PFSK-1 (cell line): Measurements from ENCODE around the gene JUNB.

ENCODE experiments used
- FOXP2 ChIP-seq: optimal IDR thresholded peaks from 2 replicates; pipeline ENCODE3; 2011; ENCODE audit warnings: borderline replicate concordance, control low read depth, inconsistent platforms; ENCODE audit not compliant: insufficient read depth; ENCODE audit errors: extremely low read length, extremely low read depth
- POLR2AphosphoS5 ChIP-seq: IDR thresholded peaks from 2 replicates; pipeline ENCODE4 v1.6.1; 2012; ENCODE audit warnings: low read depth, mild to moderate bottlenecking, control low read depth, low read length, moderate library complexity
- REST ChIP-seq, 2 experiments: IDR thresholded peaks; 2 replicates each; pipeline versions ENCODE4 v1.6.1 to v1.8.0; 2011 to 2012; ENCODE audit warnings: low read depth in 2 of 2, low read length in 2 of 2, control low read depth in 1 of 2, inconsistent platforms in 1 of 2, mild to moderate bottlenecking in 1 of 2, moderate library complexity in 1 of 2; ENCODE audit not compliant: insufficient read depth in 1 of 2
- SIN3A ChIP-seq: IDR thresholded peaks from 2 replicates; pipeline ENCODE4 v1.6.1; 2012; ENCODE audit warnings: mild to moderate bottlenecking, low read length, moderate library complexity, borderline replicate concordance; ENCODE audit not compliant: insufficient read depth
- TAF1 ChIP-seq: IDR thresholded peaks from 2 replicates; pipeline ENCODE4 v1.6.1; 2012; ENCODE audit warnings: low read length, control low read depth, borderline replicate concordance; ENCODE audit not compliant: insufficient read depth

JUNB gene

GRCh38 chr19:12757544-12758274 is 33.6 kb upstream of the JUNB start:
- TF ChIP-seq FOXP2 (no peak), SIN3A (no peak), TAF1 (no peak), REST (IDR thresholded peaks at IDR 0.05; ENCODE audit: insufficient read depth in 1 of 2, low read depth in 2 of 2, low read length in 2 of 2) (no peak), POLR2AphosphoS5 (no peak)

GRCh38 chr19:12759686-12760085 is 31.6 kb upstream of the JUNB start:
- no peak for TF ChIP-seq POLR2AphosphoS5
- TF ChIP-seq REST (IDR thresholded peaks at IDR 0.05; ENCODE audit: insufficient read depth in 1 of 2, low read depth in 2 of 2, low read length in 2 of 2), result no peak
- no peak for TF ChIP-seq TAF1
- no peak for TF ChIP-seq SIN3A
- TF ChIP-seq FOXP2, result no peak

GRCh38 chr19:12763100-12763499 is 28.2 kb upstream of the JUNB start:
- TF ChIP-seq SIN3A (no peak), REST (IDR thresholded peaks at IDR 0.05; ENCODE audit: insufficient read depth in 1 of 2, low read depth in 2 of 2, low read length in 2 of 2) (no peak), POLR2AphosphoS5 (no peak), FOXP2 (no peak), TAF1 (no peak)

GRCh38 chr19:12764698-12765097 is 26.6 kb upstream of the JUNB start:
- TF ChIP-seq REST (IDR thresholded peaks at IDR 0.05; ENCODE audit: insufficient read depth in 1 of 2, low read depth in 2 of 2, low read length in 2 of 2), result no peak
- TF ChIP-seq SIN3A, result no peak
- no peak for TF ChIP-seq TAF1
- TF ChIP-seq FOXP2, result no peak
- no peak for TF ChIP-seq POLR2AphosphoS5
